Activated naive CD4-positive, alpha-beta T cell treated with anti-CD3 and anti-CD28 coated beads for 36 hours (primary cell): ENCODE measurements around the gene ADA. TPM values are rescaled to one million over a fixed set of nuclear protein-coding genes. Genes with fewer than 3 reads are reported as not detected.
A peak's percentile ranks its signal among the peaks of the same experiment; 100 is the strongest.
"Not testable (repeated sequence)": the region's sequence is repeated elsewhere in the genome, so short reads cannot be mapped to it uniquely, and the experiment has no call there.

ENCODE experiments used
- CTCF ChIA-PET: fragments of 350-600 bp; sonication (Branson Sonifier 250); formaldehyde crosslinking; loops from one replicate; lab custom pipeline; 2021; ENCODE audit warnings: antibody characterized with exemption; lab: Charles Lee
- DNase-seq: peaks from one replicate; pipeline ENCODE4 v3.0.0-alpha.2; 2020
- H3K27ac Mint-ChIP-seq: one replicate; pipeline ENCODE4 v1.8.0; 2021; ENCODE audit warnings: mild to moderate bottlenecking, mixed read lengths
- H3K27me3 Mint-ChIP-seq: one replicate; pipeline ENCODE4 v1.8.0; 2021; ENCODE audit warnings: low read depth, mixed read lengths
- H3K36me3 Mint-ChIP-seq: one replicate; pipeline ENCODE4 v1.8.0; 2021; ENCODE audit warnings: low read depth, mixed read lengths
- H3K4me1 Mint-ChIP-seq: one replicate; pipeline ENCODE4 v1.8.0; 2021; ENCODE audit warnings: low read depth, mixed read lengths
- H3K4me3 Mint-ChIP-seq: one replicate; pipeline ENCODE4 v1.8.0; 2021; ENCODE audit warnings: mild to moderate bottlenecking, moderate library complexity, mixed read lengths
- H3K9me3 Mint-ChIP-seq: one replicate; pipeline ENCODE4 v1.8.0; 2021; ENCODE audit warnings: mixed read lengths
- intact Hi-C: fragments of 100-400 bp; cut with micrococcal nuclease; formaldehyde crosslinking; loops from one replicate; pipeline ENCODE4 v1.15.1; 2023
- total RNA-seq, 2 experiments: library from RNA; stranded (reverse); gene quantifications; one replicate each; pipeline ENCODE4 v1.2.3, GENCODE V29; 2021

ADA gene
- total RNA-seq, 2 experiments from 2014 or later: 54.6 to 54.9 TPM

DNA sequence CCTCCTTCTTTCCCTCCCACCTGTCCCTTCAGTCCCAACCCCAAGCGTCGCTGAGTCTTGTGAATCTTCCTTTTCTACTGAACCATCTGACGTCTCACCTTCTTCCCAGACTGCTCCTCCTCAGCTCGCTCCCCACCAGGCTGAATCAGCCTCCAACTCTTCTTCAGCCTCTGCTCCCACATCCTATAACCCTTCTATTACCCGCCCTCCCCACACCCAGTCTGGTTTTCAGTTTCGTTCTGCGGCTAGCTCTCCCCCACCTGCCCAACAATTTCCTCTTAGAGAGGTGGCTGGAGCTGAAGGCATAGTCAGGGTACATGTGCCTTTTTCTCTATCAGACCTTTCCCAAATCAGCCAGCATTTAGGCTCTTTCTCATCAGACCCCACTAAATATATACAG, 20.0 kb upstream of the ADA start:
- intact Hi-C loops: loop anchor here (1.0 to 5.0 kb wide), 3 partner anchors 19 to 194 kb away; partner anchors contain the start of gene TTPAL
- H3K4me3 Mint-ChIP-seq: peak overlapping the region; percentile 80
- not testable (repeated sequence) for H3K36me3 Mint-ChIP-seq, H3K9me3 Mint-ChIP-seq, H3K27me3 Mint-ChIP-seq
- peaks cover 29% of the 10 kb centered on the region for H3K4me1 Mint-ChIP-seq
- H3K27ac Mint-ChIP-seq: peak overlapping the region; percentile 75
- peak; percentile 90 for DNase-seq
- CTCF ChIA-PET: interaction anchor here (1.5 to 2.5 kb wide), 3 partner anchors 11 to 62 kb away, joined by 4 to 18 read pairs (median 5); no protein-coding TSS in a partner anchor

DNA sequence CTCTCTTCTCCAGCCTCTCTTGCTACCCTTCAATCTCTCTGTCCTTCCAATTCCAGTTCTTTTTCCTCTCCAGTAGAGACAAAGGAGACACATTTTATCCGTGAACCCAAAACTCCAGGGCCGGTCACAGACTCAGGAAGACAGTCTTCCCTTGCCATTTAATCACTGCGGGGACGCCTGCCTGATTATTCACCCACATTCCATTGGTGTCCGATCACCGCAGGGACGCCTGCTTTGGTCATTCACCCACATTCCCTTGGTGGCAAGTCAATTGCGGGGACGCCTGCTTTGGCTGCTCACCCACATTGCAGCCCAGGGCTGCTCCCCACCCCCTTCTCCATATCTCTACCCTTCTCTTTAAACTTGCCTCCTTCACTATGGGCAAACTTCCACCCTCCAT, 19.4 kb upstream of the ADA start:
- H3K27me3 Mint-ChIP-seq, CTCF ChIA-PET, H3K9me3 Mint-ChIP-seq, DNase-seq, H3K36me3 Mint-ChIP-seq: not testable (repeated sequence)
- intact Hi-C loops: loop anchor here (1.0 to 5.0 kb wide), 3 partner anchors 19 to 194 kb away; partner anchors contain the start of gene TTPAL
- H3K4me3 Mint-ChIP-seq: peak overlapping the region; percentile 80
- peak overlapping the region; percentile 75 for H3K27ac Mint-ChIP-seq
- peaks cover 29% of the 10 kb centered on the region for H3K4me1 Mint-ChIP-seq

DNA sequence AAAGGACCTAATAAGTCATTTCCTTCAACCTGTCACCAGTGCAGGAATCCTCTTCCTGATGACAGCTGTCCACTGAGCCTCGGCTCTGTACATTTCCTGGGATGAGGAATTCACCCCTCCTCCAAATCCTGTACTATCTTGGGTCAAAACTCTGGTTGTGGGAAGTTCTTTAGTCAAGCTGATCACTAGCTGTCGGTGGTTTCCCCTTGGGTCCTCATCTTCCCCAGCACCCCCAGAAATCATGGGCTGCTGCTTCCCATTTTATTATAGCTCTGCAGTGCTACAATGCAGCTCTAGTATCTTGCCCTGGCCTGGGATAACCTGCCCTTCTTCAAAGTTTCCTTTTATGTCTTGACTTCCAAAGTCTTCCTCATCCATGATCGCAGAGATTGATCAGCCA, 14.6 kb upstream of the ADA start:
- peaks cover 17% of the 10 kb centered on the region for H3K4me1 Mint-ChIP-seq
- no peaks in the 10 kb centered on the region for H3K36me3 Mint-ChIP-seq
- CTCF ChIA-PET: interaction anchor here (2.7 to 3.3 kb wide), 2 partner anchors 18 to 66 kb away, joined by 11 to 19 read pairs; no protein-coding TSS in a partner anchor
- H3K27me3 Mint-ChIP-seq: no peaks in the 10 kb centered on the region
- H3K4me3 Mint-ChIP-seq: no peak overlapping the region
- no peak for DNase-seq
- intact Hi-C loops: no loop called here
- H3K27ac Mint-ChIP-seq: no peak overlapping the region
- H3K9me3 Mint-ChIP-seq: no peaks in the 10 kb centered on the region

DNA sequence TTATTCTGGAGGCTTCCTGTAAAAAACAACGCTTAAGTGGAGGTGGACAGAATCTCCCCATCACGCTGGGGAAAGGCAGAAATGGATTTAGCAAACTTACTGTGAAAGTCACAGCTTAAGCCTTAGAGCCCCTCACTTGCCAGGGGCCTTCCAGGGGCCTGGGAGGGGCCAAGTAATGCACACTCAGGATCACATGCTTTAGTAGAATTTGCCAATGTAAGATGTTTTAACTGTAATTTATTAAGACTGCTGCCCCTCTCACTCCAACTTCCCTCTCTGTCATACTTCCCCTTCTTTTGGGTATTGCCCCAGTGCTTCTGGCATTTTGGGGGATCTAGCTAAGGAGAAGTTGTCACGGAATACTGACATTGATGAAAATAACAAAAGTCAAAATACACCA, 12.6 kb upstream of the ADA start:
- Mint-ChIP-seq H3K4me3 (no peak overlapping the region), H3K4me1 (peaks cover 2% of the 10 kb centered on the region), H3K9me3 (no peaks in the 10 kb centered on the region), H3K36me3 (no peaks in the 10 kb centered on the region), H3K27me3 (no peaks in the 10 kb centered on the region), H3K27ac (no peak overlapping the region)
- CTCF ChIA-PET: interaction anchor here (1.2 kb wide), 1 partner anchor 18 kb away, joined by 4 read pairs; no protein-coding TSS in a partner anchor
- intact Hi-C loops: no loop called here
- DNase-seq: no peak

DNA sequence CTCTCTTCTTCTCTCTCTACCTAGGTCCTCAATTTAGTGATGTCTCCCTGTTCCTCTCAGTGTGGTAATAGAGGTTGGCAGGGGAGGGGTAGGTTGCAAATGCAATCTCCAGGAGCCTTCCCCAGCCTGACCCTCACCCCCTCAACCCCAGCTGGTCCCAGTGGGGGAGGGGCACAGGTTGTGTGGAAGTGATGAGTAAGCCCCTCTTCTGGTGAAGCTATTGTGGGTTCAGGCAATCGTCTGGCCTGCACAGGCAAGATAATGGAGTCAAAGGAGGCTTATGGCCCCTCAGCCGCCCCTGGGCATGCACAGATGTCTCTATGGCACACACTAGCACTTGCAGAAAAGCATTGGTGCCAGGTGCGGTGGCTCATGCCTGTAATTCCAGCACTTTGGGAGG, 10.8 kb upstream of the ADA start:
- Mint-ChIP-seq H3K4me3 (no peak overlapping the region), H3K27ac (no peak overlapping the region), H3K36me3 (no peaks in the 10 kb centered on the region), H3K27me3 (no peaks in the 10 kb centered on the region), H3K9me3 (peaks cover 2% of the 10 kb centered on the region), H3K4me1 (peaks cover 2% of the 10 kb centered on the region)
- no peak for DNase-seq
- intact Hi-C loops: no loop called here
- CTCF ChIA-PET: no interaction called here

DNA sequence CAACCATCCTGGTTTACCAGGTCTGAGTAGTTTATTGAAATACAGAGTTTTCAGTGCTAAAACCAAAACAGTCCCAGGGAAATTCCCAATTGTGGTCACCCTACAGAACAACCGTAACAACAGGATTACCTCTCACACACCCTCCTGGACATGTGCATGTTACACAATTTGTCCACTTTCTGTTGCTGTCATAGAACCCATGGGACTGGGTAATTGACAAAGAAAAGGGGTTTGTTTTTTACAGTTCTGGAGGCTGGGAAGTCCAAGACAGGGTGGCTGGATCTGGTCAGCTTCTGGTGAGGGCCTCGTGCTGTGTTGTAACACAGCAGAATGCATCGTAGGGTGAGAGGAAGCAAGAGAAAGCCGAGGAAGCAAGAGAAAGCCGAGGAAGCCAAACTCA, 9.1 kb upstream of the ADA start:
- no peak for DNase-seq
- no peak overlapping the region for H3K27ac Mint-ChIP-seq
- H3K27me3 Mint-ChIP-seq: no peaks in the 10 kb centered on the region
- H3K9me3 Mint-ChIP-seq: peaks cover 2% of the 10 kb centered on the region
- H3K4me1 Mint-ChIP-seq: peaks cover 2% of the 10 kb centered on the region
- intact Hi-C loops: no loop called here
- CTCF ChIA-PET: no interaction called here
- no peak overlapping the region for H3K4me3 Mint-ChIP-seq
- H3K36me3 Mint-ChIP-seq: no peaks in the 10 kb centered on the region

DNA sequence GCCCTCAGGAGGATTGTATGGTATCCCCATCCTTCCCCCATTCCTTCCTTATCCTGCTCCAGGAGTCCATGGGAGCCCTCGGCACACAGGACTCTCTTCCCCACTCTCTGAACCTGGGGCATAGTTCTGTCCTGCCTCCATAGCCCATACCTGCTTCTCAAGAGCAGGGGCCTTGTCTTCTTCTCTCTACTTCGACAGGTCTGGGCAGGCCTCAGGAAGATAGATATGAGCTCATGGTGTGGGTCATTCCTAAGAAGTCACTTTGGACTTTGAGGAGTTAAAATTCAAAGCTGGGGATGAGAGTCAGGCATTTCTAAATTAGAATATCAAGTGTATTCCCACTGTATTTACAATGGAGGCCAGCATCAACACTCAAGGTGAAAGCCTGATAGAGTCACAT, 8.4 kb upstream of the ADA start:
- peaks cover 2% of the 10 kb centered on the region for H3K4me1 Mint-ChIP-seq
- DNase-seq: no peak
- no peak overlapping the region for H3K4me3 Mint-ChIP-seq
- CTCF ChIA-PET: no interaction called here
- peaks cover 2% of the 10 kb centered on the region for H3K9me3 Mint-ChIP-seq
- no peaks in the 10 kb centered on the region for H3K36me3 Mint-ChIP-seq
- intact Hi-C loops: no loop called here
- no peaks in the 10 kb centered on the region for H3K27me3 Mint-ChIP-seq
- H3K27ac Mint-ChIP-seq: no peak overlapping the region

DNA sequence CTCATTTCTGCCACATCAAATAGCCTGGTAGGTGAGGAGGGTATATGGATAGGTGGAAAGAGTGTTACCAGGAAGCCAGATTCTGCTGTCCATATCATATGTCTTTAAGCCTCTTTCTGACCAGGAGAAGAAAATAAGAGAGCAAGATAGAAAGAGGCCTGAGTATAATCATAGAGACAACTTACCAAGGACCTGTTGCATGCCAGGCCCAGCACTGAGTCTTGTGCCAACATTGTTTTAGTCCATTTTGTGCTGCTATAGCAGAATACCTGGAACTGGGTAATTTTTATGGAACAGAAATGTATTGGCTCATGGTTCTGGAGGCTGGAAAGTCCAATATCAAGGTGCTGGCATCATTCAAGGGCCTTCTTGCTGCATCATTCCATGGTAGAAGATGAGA, 7.3 kb upstream of the ADA start:
- CTCF ChIA-PET: no interaction called here
- Mint-ChIP-seq H3K9me3 (peaks cover 8% of the 10 kb centered on the region), H3K36me3 (no peaks in the 10 kb centered on the region)

DNA sequence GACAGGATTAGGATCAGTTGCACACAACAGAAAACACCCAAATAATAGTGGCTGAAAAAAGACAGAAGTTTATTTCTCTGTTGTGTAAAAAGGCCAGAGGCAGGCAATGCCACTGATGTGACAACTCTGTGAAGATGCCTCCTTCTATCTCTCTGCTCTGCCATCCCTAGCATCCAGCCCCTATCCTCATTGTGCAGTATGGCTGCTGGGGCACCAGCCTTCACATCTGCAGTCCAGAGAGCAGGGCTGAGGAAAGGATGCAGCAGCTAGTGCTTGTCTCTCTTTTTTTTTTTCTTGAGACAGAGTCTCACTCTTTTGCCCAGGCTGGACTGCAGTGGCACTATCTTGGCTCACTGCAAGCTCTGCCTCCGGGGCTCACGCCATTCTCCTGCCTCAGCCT, 6.4 kb upstream of the ADA start:
- Mint-ChIP-seq H3K27me3 (no peaks in the 10 kb centered on the region), H3K9me3 (peaks cover 11% of the 10 kb centered on the region), H3K4me1 (peaks cover 4% of the 10 kb centered on the region), H3K36me3 (no peaks in the 10 kb centered on the region), H3K4me3 (no peak overlapping the region), H3K27ac (no peak overlapping the region)
- intact Hi-C loops: no loop called here
- CTCF ChIA-PET: no interaction called here
- no peak for DNase-seq

More for the DNA sequence above, 7.3 kb upstream of the ADA start:
- DNase-seq: no peak
- H3K27me3 Mint-ChIP-seq: no peaks in the 10 kb centered on the region
- no peaks in the 10 kb centered on the region for H3K4me1 Mint-ChIP-seq
- intact Hi-C loops: no loop called here
- no peak overlapping the region for H3K4me3 Mint-ChIP-seq
- no peak overlapping the region for H3K27ac Mint-ChIP-seq

DNA sequence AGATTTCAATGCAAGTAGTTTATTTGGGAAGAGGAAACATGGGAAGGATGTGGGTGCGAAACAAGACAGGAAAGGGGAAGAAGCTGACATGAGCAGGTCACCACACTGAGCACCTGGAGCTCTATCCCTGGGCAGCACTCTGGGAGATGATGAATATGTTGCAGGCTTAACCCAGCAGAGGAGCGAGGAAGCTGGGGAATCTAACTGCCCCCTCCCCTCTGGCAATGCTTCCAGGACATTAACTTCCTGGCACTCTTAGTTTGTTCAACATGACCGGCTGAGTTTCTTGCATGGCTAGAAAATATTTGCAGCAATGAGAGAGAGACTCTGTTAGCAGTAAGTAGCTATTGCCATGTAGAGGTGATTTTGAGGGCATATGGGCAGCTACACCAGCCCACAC, 4.9 kb upstream of the ADA start:
- no peaks in the 10 kb centered on the region for H3K36me3 Mint-ChIP-seq
- H3K9me3 Mint-ChIP-seq: peaks cover 11% of the 10 kb centered on the region
- H3K4me3 Mint-ChIP-seq: no peak overlapping the region
- H3K4me1 Mint-ChIP-seq: peaks cover 6% of the 10 kb centered on the region
- DNase-seq: no peak
- intact Hi-C loops: no loop called here
- no peak overlapping the region for H3K27ac Mint-ChIP-seq
- CTCF ChIA-PET: interaction anchor here (0.7 to 0.9 kb wide), 2 partner anchors 11 to 27 kb away, joined by 3 to 4 read pairs; no protein-coding TSS in a partner anchor
- H3K27me3 Mint-ChIP-seq: no peaks in the 10 kb centered on the region

DNA sequence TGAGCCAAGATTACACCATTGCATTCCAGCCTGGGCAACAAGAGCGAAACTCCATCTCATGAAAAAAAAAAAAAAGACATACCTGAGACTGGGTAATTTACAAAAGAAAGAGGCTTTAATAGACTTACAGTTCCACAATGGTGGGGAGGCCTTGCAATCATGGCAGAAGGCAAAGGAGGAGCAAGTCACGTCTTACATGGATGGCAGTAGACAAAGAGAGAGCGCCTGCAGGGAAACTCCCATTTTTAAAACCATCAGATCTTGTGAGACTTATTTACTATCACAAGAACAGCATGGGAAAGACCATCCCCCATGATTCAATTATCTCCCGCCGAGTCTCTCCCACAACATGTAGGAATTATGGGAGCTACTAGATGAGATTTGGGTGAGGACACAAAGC, 2.7 kb upstream of the ADA start:
- H3K27me3 Mint-ChIP-seq, H3K36me3 Mint-ChIP-seq, H3K27ac Mint-ChIP-seq, intact Hi-C loops, H3K4me3 Mint-ChIP-seq, DNase-seq: not testable (repeated sequence)
- CTCF ChIA-PET: interaction anchor here (0.8 to 1.6 kb wide), 3 partner anchors 29 to 437 kb away, joined by 4 read pairs; no protein-coding TSS in a partner anchor
- Mint-ChIP-seq H3K4me1 (peaks cover 22% of the 10 kb centered on the region), H3K9me3 (peaks cover 11% of the 10 kb centered on the region)

DNA sequence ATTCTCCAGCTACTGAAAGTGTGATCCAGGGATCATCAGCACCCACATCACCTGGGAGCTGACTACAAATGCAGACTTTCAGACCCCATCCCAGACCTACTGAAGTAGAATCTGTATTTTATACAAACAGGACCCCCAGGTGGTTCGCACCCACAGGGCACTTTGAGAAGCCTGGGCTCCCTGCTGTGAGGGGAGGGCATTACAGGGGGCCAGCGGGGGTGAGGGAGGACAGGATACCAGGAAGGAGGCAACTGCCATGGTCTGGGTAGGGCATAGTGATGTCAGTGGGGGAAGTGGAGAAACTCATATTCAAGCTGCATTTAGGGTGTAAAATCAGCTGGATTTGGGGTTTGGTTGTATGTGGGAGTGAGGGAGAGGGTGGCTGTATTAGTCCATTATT, 2.0 kb upstream of the ADA start:
- no peak for DNase-seq
- no peak overlapping the region for H3K27ac Mint-ChIP-seq
- H3K36me3 Mint-ChIP-seq: no peaks in the 10 kb centered on the region
- CTCF ChIA-PET: interaction anchor here (0.8 to 1.6 kb wide), 3 partner anchors 30 to 437 kb away, joined by 4 read pairs; no protein-coding TSS in a partner anchor
- intact Hi-C loops: no loop called here
- no peak overlapping the region for H3K4me3 Mint-ChIP-seq
- H3K9me3 Mint-ChIP-seq: peaks cover 11% of the 10 kb centered on the region
- peaks cover 29% of the 10 kb centered on the region for H3K4me1 Mint-ChIP-seq
- no peaks in the 10 kb centered on the region for H3K27me3 Mint-ChIP-seq

DNA sequence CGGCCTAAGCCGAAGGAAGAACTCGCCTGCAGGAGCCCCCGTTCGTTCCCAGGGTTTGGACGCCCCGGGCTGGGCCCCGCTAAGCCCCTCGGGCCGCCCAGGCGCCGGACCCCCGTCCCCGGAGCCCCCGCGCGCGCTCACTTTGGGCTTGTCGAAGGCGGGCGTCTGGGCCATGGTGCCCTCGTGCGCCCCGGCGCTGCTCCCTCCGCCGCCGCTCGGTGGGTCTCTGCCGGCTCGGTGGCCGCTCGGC, 140 bp downstream of the ADA start:
- intact Hi-C loops: loop anchor here (2.0 kb wide), 2 partner anchors 315 to 441 kb away; partner anchors contain the start of genes OSER1 and STK4
- Mint-ChIP-seq H3K36me3 (no peaks in the 10 kb centered on the region), H3K4me1 (peaks cover 51% of the 10 kb centered on the region), H3K27me3 (no peaks in the 10 kb centered on the region), H3K27ac (no peak overlapping the region), H3K4me3 (peak overlapping the region; percentile 87), H3K9me3 (peaks cover 9% of the 10 kb centered on the region)
- DNase-seq: no peak
- CTCF ChIA-PET: interaction anchor here (1.4 to 2.4 kb wide), 2 partner anchors 32 to 97 kb away, joined by 4 to 9 read pairs; no protein-coding TSS in a partner anchor
